GM10266 (cell line): ENCODE results near the gene NFE2.

ENCODE experiments used
- DNase-seq: peaks from one replicate; pipeline ENCODE4 v3.0.0; 2012; ENCODE audit errors: extremely low spot score
- TF ChIP-seq, protein P1 (sequence below): IDR thresholded peaks from 2 replicates; pipeline ENCODE4 v1.5.1; 2012; ENCODE audit warnings: mild to moderate bottlenecking, low read depth; ENCODE audit not compliant: control insufficient read depth, insufficient read depth; ENCODE audit errors: missing control alignments

NFE2 gene

DNA sequence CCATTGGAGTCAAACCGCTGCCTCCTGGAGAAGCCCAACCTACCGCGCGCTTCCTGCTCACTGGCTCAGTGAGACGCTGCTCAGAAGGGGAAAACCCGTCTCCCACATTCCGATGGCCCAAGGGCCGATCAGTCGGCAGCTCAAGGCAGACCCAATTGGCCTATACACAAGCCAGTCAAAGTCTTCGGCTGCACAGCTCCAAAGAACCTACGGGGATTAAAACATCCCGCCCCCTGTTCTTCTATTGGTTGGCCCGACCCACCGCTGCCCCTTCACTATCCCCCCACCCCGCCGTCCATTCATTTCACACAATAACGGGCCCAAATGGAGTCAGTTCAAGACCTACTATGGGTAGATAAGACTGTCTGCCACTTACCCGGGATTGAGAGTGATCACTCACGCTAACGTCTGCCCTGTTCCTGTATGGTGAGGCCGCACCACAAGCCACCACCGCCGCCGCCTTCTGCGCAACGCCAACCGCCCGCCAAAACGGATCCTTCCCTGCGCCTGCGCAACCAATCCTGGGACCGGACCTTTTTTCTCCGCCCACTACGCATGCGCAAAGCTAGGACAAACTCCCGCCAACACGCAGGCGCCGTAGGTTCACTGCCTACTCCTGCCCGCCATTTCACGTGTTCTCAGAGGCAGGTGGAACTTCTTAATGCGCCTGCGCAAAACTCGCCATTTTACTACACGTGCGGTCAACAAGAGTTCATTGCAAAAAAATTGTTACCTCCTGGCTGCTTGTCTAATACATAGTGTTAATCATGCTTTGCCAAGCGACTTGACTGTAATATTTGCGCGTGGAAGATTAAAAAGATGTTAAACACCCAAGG lies 21.0 kb downstream of the NFE2 start, which contains the start of gene CBX5:
Gene CBX5 (minus strand): TSS at position 491 of the 836 bp plus-strand sequence. CDS start 22,472 bp downstream, outside the sequence.
- DNase-seq = peak; percentile 92
- TF ChIP-seq, protein P1, sequence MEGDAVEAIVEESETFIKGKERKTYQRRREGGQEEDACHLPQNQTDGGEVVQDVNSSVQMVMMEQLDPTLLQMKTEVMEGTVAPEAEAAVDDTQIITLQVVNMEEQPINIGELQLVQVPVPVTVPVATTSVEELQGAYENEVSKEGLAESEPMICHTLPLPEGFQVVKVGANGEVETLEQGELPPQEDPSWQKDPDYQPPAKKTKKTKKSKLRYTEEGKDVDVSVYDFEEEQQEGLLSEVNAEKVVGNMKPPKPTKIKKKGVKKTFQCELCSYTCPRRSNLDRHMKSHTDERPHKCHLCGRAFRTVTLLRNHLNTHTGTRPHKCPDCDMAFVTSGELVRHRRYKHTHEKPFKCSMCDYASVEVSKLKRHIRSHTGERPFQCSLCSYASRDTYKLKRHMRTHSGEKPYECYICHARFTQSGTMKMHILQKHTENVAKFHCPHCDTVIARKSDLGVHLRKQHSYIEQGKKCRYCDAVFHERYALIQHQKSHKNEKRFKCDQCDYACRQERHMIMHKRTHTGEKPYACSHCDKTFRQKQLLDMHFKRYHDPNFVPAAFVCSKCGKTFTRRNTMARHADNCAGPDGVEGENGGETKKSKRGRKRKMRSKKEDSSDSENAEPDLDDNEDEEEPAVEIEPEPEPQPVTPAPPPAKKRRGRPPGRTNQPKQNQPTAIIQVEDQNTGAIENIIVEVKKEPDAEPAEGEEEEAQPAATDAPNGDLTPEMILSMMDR = no peak

DNA sequence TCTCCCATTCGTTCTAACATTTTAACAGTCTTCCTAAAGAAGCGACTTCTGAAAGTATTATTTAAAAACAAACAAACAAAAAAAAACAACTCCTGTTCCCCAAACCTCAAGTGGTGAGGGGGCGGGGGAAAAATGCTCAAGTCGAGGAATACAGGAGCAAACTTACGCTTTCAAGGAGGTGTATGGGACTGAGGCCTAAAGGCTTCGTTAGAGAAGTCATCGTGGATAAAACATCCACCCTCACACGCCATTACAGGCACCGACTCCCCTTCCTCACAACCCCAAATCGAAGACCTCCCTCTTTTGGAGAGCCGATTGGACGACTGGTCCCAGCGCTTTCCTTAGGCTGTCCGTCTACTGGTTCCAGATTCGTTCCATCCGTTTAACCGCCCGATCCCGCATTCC lies 21.6 kb downstream of the NFE2 start:
- DNase-seq = no peak

DNA sequence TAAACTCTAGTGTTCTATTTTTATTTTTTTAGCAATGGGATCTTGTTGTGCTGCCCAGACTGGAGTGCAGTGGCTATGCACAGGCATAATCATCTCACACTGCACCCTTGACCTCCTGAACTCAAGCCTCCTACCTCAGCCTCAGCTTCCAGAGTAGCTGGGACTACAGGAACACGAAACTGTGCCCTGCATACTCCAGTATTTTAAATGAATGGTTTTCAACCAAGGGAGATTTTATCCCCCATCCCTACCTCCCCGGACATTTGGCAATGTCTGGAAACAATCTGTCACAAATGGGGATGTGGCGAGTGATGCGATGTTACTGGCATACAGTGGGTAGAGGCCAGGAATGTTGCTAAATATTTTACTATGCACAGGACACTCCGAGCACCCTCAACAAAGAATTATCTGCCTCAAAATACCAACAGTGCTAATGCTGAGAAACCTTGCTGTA lies 23.0 kb downstream of the NFE2 start:
- DNase-seq = no peak

More for the DNA sequence above, 21.6 kb downstream of the NFE2 start:
- TF ChIP-seq, protein P1 = no peak

DNA sequence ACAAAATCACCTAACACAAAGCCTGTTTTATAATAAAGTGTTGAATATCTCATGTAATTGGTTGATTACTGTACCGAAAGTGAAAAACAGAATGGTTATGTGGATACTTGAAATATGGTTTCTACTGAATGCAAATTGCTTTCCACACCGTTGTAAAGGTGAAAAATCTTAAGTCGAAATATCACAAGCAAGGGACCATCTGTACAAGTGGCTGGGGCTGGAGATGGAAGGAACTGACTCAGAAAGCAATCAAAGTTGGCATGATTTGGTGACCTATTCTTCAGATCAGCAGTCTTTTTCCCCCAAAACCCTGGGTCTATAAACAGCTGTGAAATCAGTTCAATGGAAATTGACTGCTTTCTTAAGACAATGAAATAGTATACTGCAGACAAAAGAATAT lies 24.4 kb downstream of the NFE2 start:
- no peak for DNase-seq
- TF ChIP-seq, protein P1 = no peak

More for the DNA sequence above, 23.0 kb downstream of the NFE2 start:
- TF ChIP-seq, protein P1 = no peak

DNA sequence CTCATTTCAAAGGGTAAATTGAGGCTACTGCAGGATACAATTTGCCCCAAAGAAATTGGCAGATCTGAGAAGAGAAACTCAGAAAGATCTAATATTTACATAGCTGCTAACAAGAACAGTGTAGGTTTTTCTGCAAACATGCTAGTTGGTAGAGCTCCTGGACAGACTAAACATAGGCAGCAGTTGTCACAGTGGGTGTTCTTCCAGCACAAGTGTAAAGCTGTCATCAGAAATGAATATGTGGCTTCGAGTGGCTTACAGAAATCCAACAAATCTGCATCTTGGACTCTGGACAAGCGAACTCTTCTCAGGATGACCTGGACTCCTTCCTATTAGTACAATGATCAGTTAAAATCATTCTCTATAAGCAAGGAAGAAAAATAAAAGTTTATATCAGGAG lies 26.8 kb downstream of the NFE2 start:
- no peak for DNase-seq
- TF ChIP-seq, protein P1 = no peak

DNA sequence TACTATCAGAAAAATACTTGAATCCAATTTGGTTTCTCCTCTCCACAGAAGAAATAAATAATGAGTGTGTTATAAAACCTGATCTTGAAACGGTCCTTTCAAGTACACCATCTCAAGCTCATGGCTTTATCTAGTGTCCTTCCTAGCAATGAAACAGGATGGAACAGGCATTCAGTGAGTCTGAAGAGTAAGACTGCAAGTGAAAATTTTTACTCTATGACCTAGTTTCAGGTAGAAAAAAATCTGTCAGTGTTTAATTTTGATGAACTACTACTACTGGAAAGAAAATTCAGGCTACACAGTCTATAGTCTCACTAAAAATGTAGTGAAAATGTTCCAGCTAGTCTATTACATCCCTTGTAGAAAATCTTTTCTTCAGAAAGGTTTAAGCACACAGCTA lies 28.6 kb downstream of the NFE2 start:
- DNase-seq = no peak
- TF ChIP-seq, protein P1 = no peak

DNA sequence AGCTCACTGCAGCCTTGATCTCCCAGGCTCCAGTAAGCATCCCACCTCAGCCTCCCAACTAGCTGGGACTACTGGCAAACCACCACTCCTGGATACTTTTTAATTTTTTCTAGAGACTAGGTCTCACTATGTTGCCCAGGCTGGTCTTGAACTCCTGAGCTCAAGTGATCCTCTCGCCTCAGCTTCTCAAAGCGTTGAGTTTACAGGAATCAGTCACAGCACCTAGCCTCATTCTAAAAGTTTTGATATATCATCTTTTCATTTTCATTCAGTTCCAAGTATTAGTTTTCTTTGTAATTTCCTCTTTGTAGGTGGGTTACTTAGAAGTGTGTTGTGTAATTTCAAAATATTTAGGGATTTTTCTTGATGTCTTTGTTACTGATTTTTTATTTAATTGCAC lies 30.5 kb downstream of the NFE2 start:
- TF ChIP-seq, protein P1 = no peak
- no peak for DNase-seq
